GM19099 (cell line): ENCODE measurements around the gene IQSEC1.

ENCODE experiments used
- POLR2A ChIP-seq: IDR thresholded peaks from 3 replicates; pipeline ENCODE4 v1.6.1; 2011; ENCODE audit warnings: low read depth; ENCODE audit not compliant: insufficient read length; ENCODE audit errors: extremely low read depth

The IQSEC1 gene

GRCh38 chr3:13111873-13112520 lies 38.8 kb upstream of the IQSEC1 start:
- no peak for TF ChIP-seq POLR2A

GRCh38 chr3:13111173-13111872 lies 38.1 kb upstream of the IQSEC1 start:
- TF ChIP-seq POLR2A = no peak

- no peak for TF ChIP-seq POLR2A
Measured at GRCh38 chr3:13110678-13111116, 37.5 kb upstream of the IQSEC1 start.

GRCh38 chr3:13109516-13109915 lies 36.3 kb upstream of the IQSEC1 start:
- no peak for TF ChIP-seq POLR2A

GRCh38 chr3:13108861-13109260 lies 35.6 kb upstream of the IQSEC1 start:
- no peak for TF ChIP-seq POLR2A

GRCh38 chr3:13107661-13108060 lies 34.4 kb upstream of the IQSEC1 start:
- TF ChIP-seq POLR2A = no peak

- TF ChIP-seq POLR2A = no peak
Measured at GRCh38 chr3:13106308-13107001, 33.2 kb upstream of the IQSEC1 start.

GRCh38 chr3:13105896-13106250 lies 32.6 kb upstream of the IQSEC1 start:
- no peak for TF ChIP-seq POLR2A

GRCh38 chr3:13105181-13105895 lies 32.1 kb upstream of the IQSEC1 start:
- no peak for TF ChIP-seq POLR2A

- TF ChIP-seq POLR2A = no peak
Measured at GRCh38 chr3:13104511-13104910, 31.3 kb upstream of the IQSEC1 start.

- TF ChIP-seq POLR2A = no peak
Measured at GRCh38 chr3:13103416-13104058, 30.3 kb upstream of the IQSEC1 start.

GRCh38 chr3:13102386-13103345 lies 29.4 kb upstream of the IQSEC1 start:
- no peak for TF ChIP-seq POLR2A

GRCh38 chr3:13099707-13100106 lies 26.5 kb upstream of the IQSEC1 start:
- TF ChIP-seq POLR2A = no peak
